OCI-LY1 (cell line): ENCODE data around the gene GUCA1A.

Experiments
- CTCF ChIP-seq: fragments of 200-600 bp; sonication (generic), shearing (Covaris generic); IDR thresholded peaks from 2 replicates; pipeline ENCODE4 v1.5.1; 2017; ENCODE audit warnings: mild to moderate bottlenecking, antibody characterized with exemption, low read length, moderate library complexity, mixed read lengths
- EZH2 ChIP-seq: fragments of 200-600 bp; sonication (generic), shearing (Covaris generic); IDR thresholded peaks from 2 replicates; pipeline ENCODE4 v1.8.0; 2017; ENCODE audit warnings: borderline replicate concordance, mixed run types, mild to moderate bottlenecking, antibody characterized with exemption, low read length, moderate library complexity, mixed read lengths

- TF ChIP-seq CTCF (no peak), EZH2 (no peak)
Observed at GRCh38 chr6:42152024-42152423, 21.1 kb upstream of the GUCA1A start.
